ENCODE measurements around the gene GPR137C. TPM values are rescaled to one million over a fixed set of nuclear protein-coding genes. Genes with fewer than 3 reads are reported as not detected.

Gene GPR137C
- total and polyA plus RNA-seq, 2 experiments from 2014 or later, result 1.7 to 2.5 TPM

DNA sequence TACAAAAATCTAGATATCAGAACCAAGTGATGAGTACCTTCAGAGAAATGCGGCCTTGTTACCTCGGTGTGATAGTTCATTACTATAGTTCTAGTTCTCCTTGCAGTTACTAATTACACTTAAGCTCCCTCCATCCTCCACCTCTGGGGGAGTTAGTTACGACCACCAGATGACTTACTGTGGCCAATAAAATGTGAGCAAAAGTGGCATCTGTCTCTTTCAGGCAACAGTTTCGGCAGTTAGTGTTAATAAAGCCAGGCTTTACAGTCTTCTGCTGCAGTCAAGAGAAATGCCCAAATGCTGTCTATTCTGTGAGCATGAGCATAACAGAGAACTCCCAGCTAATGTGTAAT, 6.3 kb upstream of the GPR137C start:
- Histone ChIP-seq H2AFZ (no peak overlapping the region), H3K4me2 (no peak overlapping the region), H3K27ac (no peak overlapping the region), H3K36me3 (replicated peaks; ENCODE audit: insufficient read depth, low read depth) (no peaks in the 10 kb centered on the region), H3K27me3 (no peaks in the 10 kb centered on the region), H3K4me3 (no peak overlapping the region), H3K9me2 (replicated peaks; ENCODE audit: insufficient read depth) (no peaks in the 10 kb centered on the region), H3K4me1 (ENCODE audit: insufficient read depth) (peaks cover 6% of the 10 kb centered on the region), H4K20me1 (ENCODE audit: insufficient read depth, poor library complexity, severe bottlenecking) (no peaks in the 10 kb centered on the region), H3K9me3 (ENCODE audit: low read depth) (no peaks in the 10 kb centered on the region), H3K79me2 (peaks cover 27% of the 10 kb centered on the region)
- no peak for DNase-seq (ENCODE audit: low spot score)
- WGBS (ENCODE audit: low lambda C conversion rate, missing lambda C conversion rate), result 84% methylated on average over 4 of the region's 4 CpGs
- TF ChIP-seq, protein P1, sequence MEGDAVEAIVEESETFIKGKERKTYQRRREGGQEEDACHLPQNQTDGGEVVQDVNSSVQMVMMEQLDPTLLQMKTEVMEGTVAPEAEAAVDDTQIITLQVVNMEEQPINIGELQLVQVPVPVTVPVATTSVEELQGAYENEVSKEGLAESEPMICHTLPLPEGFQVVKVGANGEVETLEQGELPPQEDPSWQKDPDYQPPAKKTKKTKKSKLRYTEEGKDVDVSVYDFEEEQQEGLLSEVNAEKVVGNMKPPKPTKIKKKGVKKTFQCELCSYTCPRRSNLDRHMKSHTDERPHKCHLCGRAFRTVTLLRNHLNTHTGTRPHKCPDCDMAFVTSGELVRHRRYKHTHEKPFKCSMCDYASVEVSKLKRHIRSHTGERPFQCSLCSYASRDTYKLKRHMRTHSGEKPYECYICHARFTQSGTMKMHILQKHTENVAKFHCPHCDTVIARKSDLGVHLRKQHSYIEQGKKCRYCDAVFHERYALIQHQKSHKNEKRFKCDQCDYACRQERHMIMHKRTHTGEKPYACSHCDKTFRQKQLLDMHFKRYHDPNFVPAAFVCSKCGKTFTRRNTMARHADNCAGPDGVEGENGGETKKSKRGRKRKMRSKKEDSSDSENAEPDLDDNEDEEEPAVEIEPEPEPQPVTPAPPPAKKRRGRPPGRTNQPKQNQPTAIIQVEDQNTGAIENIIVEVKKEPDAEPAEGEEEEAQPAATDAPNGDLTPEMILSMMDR (IDR thresholded peaks at IDR 0.05; ENCODE audit: poor library complexity), result no peak
- TF ChIP-seq EZH2 (IDR thresholded peaks at IDR 0.05; ENCODE audit: borderline replicate concordance), result no peak
- no peak for TF ChIP-seq EZH2phosphoT487 (IDR thresholded peaks at IDR 0.05; ENCODE audit: low read depth, severe bottlenecking, unreplicated experiment)

DNA sequence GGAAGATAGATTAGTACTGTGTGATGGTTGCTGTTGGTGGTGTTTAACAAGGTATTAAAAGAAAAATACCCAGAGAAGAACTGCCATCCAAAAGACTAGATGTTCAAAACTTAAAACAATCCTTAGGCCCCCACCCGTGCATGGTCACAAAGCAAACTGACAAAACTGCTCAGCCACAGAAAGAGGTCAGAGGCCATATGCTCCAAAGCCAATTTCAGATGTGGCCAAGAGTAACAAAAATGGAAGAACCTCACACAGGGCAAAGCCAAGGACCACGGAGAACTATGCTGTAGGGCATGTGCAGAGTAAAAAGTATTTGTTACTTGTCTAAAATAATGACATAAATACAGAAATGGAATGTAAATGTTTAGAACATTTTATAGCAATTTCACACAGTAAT, 5.6 kb upstream of the GPR137C start:
- Histone ChIP-seq H3K4me1 (ENCODE audit: insufficient read depth) (peaks cover 6% of the 10 kb centered on the region), H3K4me3 (no peak overlapping the region), H4K20me1 (ENCODE audit: insufficient read depth, poor library complexity, severe bottlenecking) (no peaks in the 10 kb centered on the region), H2AFZ (no peak overlapping the region), H3K27ac (no peak overlapping the region), H3K27me3 (no peaks in the 10 kb centered on the region), H3K9me3 (ENCODE audit: low read depth) (no peaks in the 10 kb centered on the region), H3K79me2 (peaks cover 27% of the 10 kb centered on the region), H3K36me3 (replicated peaks; ENCODE audit: insufficient read depth, low read depth) (no peaks in the 10 kb centered on the region), H3K4me2 (no peak overlapping the region), H3K9me2 (replicated peaks; ENCODE audit: insufficient read depth) (no peaks in the 10 kb centered on the region)
- DNase-seq (ENCODE audit: low spot score), result no peak
- TF ChIP-seq EZH2phosphoT487 (IDR thresholded peaks at IDR 0.05; ENCODE audit: low read depth, severe bottlenecking, unreplicated experiment), result no peak
- TF ChIP-seq EZH2 (IDR thresholded peaks at IDR 0.05; ENCODE audit: borderline replicate concordance), result no peak
- TF ChIP-seq, protein P1 (IDR thresholded peaks at IDR 0.05; ENCODE audit: poor library complexity), result no peak
- 87% methylated on average over 2 of the region's 2 CpGs for WGBS (ENCODE audit: low lambda C conversion rate, missing lambda C conversion rate)

DNA sequence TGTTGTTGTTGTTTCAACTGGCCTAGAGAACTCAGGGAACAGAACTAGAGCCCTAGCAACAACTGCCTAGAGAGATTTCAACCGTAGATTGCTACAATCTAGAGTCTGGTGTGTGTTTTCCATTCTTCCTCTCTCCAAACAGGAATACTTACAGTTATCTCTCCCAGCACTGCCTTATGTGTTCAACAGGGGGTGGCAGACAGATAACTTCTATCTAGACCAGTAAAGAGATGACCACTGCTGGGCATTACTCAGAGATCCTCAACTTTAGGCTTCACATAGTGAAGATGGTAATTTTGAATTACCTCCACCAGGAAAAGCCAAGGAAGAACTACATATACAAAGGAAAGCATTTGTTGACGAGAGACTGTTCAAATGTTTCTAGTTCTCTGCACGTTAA, 5.1 kb upstream of the GPR137C start:
- Histone ChIP-seq H3K27me3 (no peaks in the 10 kb centered on the region), H3K27ac (no peak overlapping the region), H3K9me2 (replicated peaks; ENCODE audit: insufficient read depth) (no peaks in the 10 kb centered on the region), H4K20me1 (ENCODE audit: insufficient read depth, poor library complexity, severe bottlenecking) (no peaks in the 10 kb centered on the region), H3K4me1 (ENCODE audit: insufficient read depth) (peaks cover 6% of the 10 kb centered on the region), H3K4me2 (no peak overlapping the region), H3K9me3 (ENCODE audit: low read depth) (no peaks in the 10 kb centered on the region), H2AFZ (no peak overlapping the region), H3K4me3 (no peak overlapping the region), H3K79me2 (peaks cover 27% of the 10 kb centered on the region), H3K36me3 (replicated peaks; ENCODE audit: insufficient read depth, low read depth) (no peaks in the 10 kb centered on the region)
- 80% methylated on average over 3 of the region's 3 CpGs for WGBS (ENCODE audit: low lambda C conversion rate, missing lambda C conversion rate)
- TF ChIP-seq EZH2phosphoT487 (IDR thresholded peaks at IDR 0.05; ENCODE audit: low read depth, severe bottlenecking, unreplicated experiment) (no peak), EZH2 (IDR thresholded peaks at IDR 0.05; ENCODE audit: borderline replicate concordance) (no peak)
- TF ChIP-seq, protein P1 (IDR thresholded peaks at IDR 0.05; ENCODE audit: poor library complexity), result no peak
- no peak for DNase-seq (ENCODE audit: low spot score)

DNA sequence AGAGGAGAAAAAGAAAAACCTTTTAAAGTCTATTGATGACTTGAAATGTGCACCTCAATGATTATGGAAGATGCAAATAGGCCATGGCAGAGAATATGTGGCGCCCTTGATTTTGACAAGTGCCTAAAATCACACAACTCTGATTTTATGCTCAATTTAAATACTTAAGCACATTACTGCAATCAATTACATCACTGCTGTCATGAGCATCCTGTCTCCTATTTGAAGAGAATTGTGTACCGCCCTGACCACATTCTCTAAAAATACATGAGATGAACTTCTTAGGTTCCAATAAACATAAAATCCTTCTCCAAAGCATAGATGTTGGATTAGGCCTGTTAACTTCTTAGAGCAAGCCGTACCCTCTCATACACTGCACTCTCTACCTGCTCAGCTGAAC, 2.0 kb upstream of the GPR137C start:
- no peaks in the 10 kb centered on the region for H3K9me2 ChIP-seq (replicated peaks; ENCODE audit: insufficient read depth)
- no peaks in the 10 kb centered on the region for H3K27me3 ChIP-seq
- no peak for DNase-seq (ENCODE audit: low spot score)
- peaks cover 6% of the 10 kb centered on the region for H3K4me1 ChIP-seq (ENCODE audit: insufficient read depth)
- H4K20me1 ChIP-seq (ENCODE audit: insufficient read depth, poor library complexity, severe bottlenecking), result no peaks in the 10 kb centered on the region
- peak overlapping the region; percentile 67 for H3K27ac ChIP-seq
- TF ChIP-seq EZH2phosphoT487 (IDR thresholded peaks at IDR 0.05; ENCODE audit: low read depth, severe bottlenecking, unreplicated experiment) (no peak), EZH2 (IDR thresholded peaks at IDR 0.05; ENCODE audit: borderline replicate concordance) (no peak)
- TF ChIP-seq, protein P1 (IDR thresholded peaks at IDR 0.05; ENCODE audit: poor library complexity), result no peak
- peaks cover 27% of the 10 kb centered on the region for H3K79me2 ChIP-seq
- no peaks in the 10 kb centered on the region for H3K36me3 ChIP-seq (replicated peaks; ENCODE audit: insufficient read depth, low read depth)
- H2AFZ ChIP-seq, result peak overlapping the region; percentile 72
- WGBS (ENCODE audit: low lambda C conversion rate, missing lambda C conversion rate), result 91% methylated on average over 3 of the region's 3 CpGs
- peak overlapping the region; percentile 90 for H3K4me2 ChIP-seq
- no peak overlapping the region for H3K4me3 ChIP-seq
- no peaks in the 10 kb centered on the region for H3K9me3 ChIP-seq (ENCODE audit: low read depth)

Measured in hepatocyte (in vitro differentiated cells).